ENCODE data around the gene NREP. TPM values are rescaled to one million over a fixed set of nuclear protein-coding genes. Genes with fewer than 3 reads are reported as not detected.

The NREP gene
- polyA plus RNA-seq, 3 donors = 16.6 to 23.6 (median 17.1) TPM

DNA sequence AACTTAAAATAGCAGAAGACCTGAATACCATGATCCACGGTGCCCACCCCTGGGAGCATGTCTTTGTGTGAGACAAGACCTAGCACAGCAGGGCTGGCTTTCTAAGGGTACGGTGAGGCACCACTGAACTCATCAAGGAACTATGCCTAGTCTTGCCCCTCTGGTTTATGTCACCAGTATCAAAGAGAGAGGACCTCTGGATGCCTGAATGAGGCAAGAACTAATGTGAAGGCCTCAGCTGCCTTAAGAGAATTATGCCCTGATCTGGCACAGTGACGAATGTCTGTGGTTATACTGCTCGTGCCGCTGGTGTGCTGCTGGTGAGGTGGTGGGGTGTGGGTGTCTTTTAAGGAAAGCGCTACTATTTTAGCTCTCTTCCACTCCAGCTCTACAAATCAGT is 23.0 kb downstream of the NREP start:
- Histone ChIP-seq H3K4me3 (replicated peaks in 1 of 3; ENCODE audit: low read depth in 2 of 3, low read length in 3 of 3) (no peak overlapping the region), H3K4me1 (ENCODE audit: control insufficient read depth in 1 of 2, insufficient read depth in 2 of 2, low read length in 2 of 2) (no peaks in the 10 kb centered on the region), H2AFZ (ENCODE audit: insufficient read depth, low read depth, low read length, poor library complexity, severe bottlenecking) (no peak overlapping the region), H3K27me3 (ENCODE audit: control insufficient read depth in 2 of 2, insufficient read depth in 2 of 2, low read length in 2 of 2) (no peaks in the 10 kb centered on the region), H3K36me3 (replicated peaks in 1 of 2; ENCODE audit: control insufficient read depth in 1 of 2, insufficient read depth in 2 of 2, low read length in 2 of 2) (peaks cover 2 to 37% of the 10 kb centered on the region in 2 donors), H4K20me1 (ENCODE audit: insufficient read depth, low read length) (no peaks in the 10 kb centered on the region), H3K79me2 (ENCODE audit: insufficient read depth, low read length) (no peaks in the 10 kb centered on the region), H3K4me2 (replicated peaks; ENCODE audit: extremely low read depth, low read length, poor library complexity, severe bottlenecking) (no peak overlapping the region), H3K9me3 (replicated peaks in 1 of 2; ENCODE audit: control insufficient read depth in 1 of 2, insufficient read depth in 1 of 2, low read length in 2 of 2) (no peaks in the 10 kb centered on the region), H3K9ac (ENCODE audit: insufficient read depth, low read length, poor library complexity, severe bottlenecking) (no peak overlapping the region), H3K27ac (ENCODE audit: low read depth in 1 of 2, low read length in 2 of 2) (no peak overlapping the region)
- peaks cover 43 to 52% of the 10 kb centered on the region in 2 donors for H3K36me3 Mint-ChIP-seq
- intact Hi-C loops (cut with micrococcal nuclease) = no loop called here
- H3K4me1 Mint-ChIP-seq = peaks cover 2% of the 10 kb centered on the region
- H3K4me3 Mint-ChIP-seq = no peak overlapping the region
- H3K27ac Mint-ChIP-seq = peak overlapping the region in 2 of 7 donors; percentile 16 to 19
- no peak for DNase-seq
- no peaks in the 10 kb centered on the region for H3K9me3 Mint-ChIP-seq
- WGBS (ENCODE audit: insufficient coverage) = 92% methylated on average over 2 of the region's 6 CpGs
- TF ChIP-seq, protein P1, sequence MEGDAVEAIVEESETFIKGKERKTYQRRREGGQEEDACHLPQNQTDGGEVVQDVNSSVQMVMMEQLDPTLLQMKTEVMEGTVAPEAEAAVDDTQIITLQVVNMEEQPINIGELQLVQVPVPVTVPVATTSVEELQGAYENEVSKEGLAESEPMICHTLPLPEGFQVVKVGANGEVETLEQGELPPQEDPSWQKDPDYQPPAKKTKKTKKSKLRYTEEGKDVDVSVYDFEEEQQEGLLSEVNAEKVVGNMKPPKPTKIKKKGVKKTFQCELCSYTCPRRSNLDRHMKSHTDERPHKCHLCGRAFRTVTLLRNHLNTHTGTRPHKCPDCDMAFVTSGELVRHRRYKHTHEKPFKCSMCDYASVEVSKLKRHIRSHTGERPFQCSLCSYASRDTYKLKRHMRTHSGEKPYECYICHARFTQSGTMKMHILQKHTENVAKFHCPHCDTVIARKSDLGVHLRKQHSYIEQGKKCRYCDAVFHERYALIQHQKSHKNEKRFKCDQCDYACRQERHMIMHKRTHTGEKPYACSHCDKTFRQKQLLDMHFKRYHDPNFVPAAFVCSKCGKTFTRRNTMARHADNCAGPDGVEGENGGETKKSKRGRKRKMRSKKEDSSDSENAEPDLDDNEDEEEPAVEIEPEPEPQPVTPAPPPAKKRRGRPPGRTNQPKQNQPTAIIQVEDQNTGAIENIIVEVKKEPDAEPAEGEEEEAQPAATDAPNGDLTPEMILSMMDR (IDR thresholded peaks at IDR 0.05) = no peak
- H3K27me3 Mint-ChIP-seq (ENCODE audit: low read depth in 3 of 3) = peaks cover 0 to 1% (median 0%) of the 10 kb centered on the region in 3 donors

DNA sequence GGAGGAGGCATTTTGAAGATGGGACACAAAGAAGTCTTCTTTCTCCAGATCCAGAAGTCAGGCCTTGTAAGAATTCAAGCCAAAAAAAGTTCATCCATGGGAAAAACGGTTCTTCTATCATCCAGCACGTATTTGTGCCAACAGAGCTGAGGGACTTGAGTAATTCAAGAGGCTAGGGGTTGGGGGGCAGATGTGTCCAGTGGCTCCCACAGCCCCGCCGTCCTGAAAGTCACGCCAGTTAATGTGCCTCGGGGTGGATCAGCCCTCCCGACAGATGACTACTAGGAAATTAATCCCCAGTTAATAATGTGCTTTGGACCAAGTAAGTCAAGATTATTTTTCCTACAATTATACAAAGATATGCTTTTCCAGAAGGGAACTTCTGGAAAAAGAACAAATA is 23.4 kb downstream of the NREP start:
- Histone ChIP-seq H3K4me1 (ENCODE audit: control insufficient read depth in 1 of 2, insufficient read depth in 2 of 2, low read length in 2 of 2) (no peaks in the 10 kb centered on the region), H3K9me3 (replicated peaks in 1 of 2; ENCODE audit: control insufficient read depth in 1 of 2, insufficient read depth in 1 of 2, low read length in 2 of 2) (no peaks in the 10 kb centered on the region), H2AFZ (ENCODE audit: insufficient read depth, low read depth, low read length, poor library complexity, severe bottlenecking) (no peak overlapping the region), H3K9ac (ENCODE audit: insufficient read depth, low read length, poor library complexity, severe bottlenecking) (no peak overlapping the region), H3K36me3 (replicated peaks in 1 of 2; ENCODE audit: control insufficient read depth in 1 of 2, insufficient read depth in 2 of 2, low read length in 2 of 2) (peaks cover 2 to 37% of the 10 kb centered on the region in 2 donors), H3K4me3 (replicated peaks in 1 of 3; ENCODE audit: low read depth in 2 of 3, low read length in 3 of 3) (no peak overlapping the region), H3K27ac (ENCODE audit: low read depth in 1 of 2, low read length in 2 of 2) (no peak overlapping the region), H3K4me2 (replicated peaks; ENCODE audit: extremely low read depth, low read length, poor library complexity, severe bottlenecking) (no peak overlapping the region), H3K27me3 (ENCODE audit: control insufficient read depth in 2 of 2, insufficient read depth in 2 of 2, low read length in 2 of 2) (no peaks in the 10 kb centered on the region), H4K20me1 (ENCODE audit: insufficient read depth, low read length) (no peaks in the 10 kb centered on the region), H3K79me2 (ENCODE audit: insufficient read depth, low read length) (no peaks in the 10 kb centered on the region)
- WGBS (ENCODE audit: insufficient coverage) = 100% methylated on average over 2 of the region's 7 CpGs
- peaks cover 0 to 1% (median 0%) of the 10 kb centered on the region in 7 donors for H3K9me3 Mint-ChIP-seq
- no peak overlapping the region for H3K27ac Mint-ChIP-seq
- H3K36me3 Mint-ChIP-seq = peaks cover 45 to 54% of the 10 kb centered on the region in 2 donors
- TF ChIP-seq, protein P1 (IDR thresholded peaks at IDR 0.05) = no peak
- intact Hi-C loops (cut with micrococcal nuclease) = no loop called here
- no peak overlapping the region for H3K4me3 Mint-ChIP-seq
- no peak for DNase-seq
- peaks cover 0 to 1% (median 0%) of the 10 kb centered on the region in 3 donors for H3K27me3 Mint-ChIP-seq (ENCODE audit: low read depth in 3 of 3)
- no peaks in the 10 kb centered on the region for H3K4me1 Mint-ChIP-seq

Measured in CD14-positive monocyte (primary cell).